ENCODE data around the gene NBAS.

Gene NBAS

GRCh38 chr2:15591373-15591691 is 30.2 kb upstream of the NBAS start:
- DNase-seq (ENCODE audit: low read depth) = no peak

GRCh38 chr2:15588329-15588919 is 27.3 kb upstream of the NBAS start:
- DNase-seq (ENCODE audit: low read depth) = peak; percentile 65

GRCh38 chr2:15584767-15585469 is 23.8 kb upstream of the NBAS start:
- DNase-seq (ENCODE audit: low read depth) = peak; percentile 23

GRCh38 chr2:15584316-15584715 is 23.2 kb upstream of the NBAS start:
- DNase-seq (ENCODE audit: low read depth) = no peak

GRCh38 chr2:15583826-15584225 is 22.7 kb upstream of the NBAS start:
- no peak for DNase-seq (ENCODE audit: low read depth)

GRCh38 chr2:15582710-15583357 is 21.7 kb upstream of the NBAS start:
- peak; percentile 9 for DNase-seq (ENCODE audit: low read depth)

- no peak for DNase-seq (ENCODE audit: low read depth)
Measured at GRCh38 chr2:15580451-15580850, 19.3 kb upstream of the NBAS start.

GRCh38 chr2:15579641-15580040 is 18.5 kb upstream of the NBAS start:
- peak; percentile 7 for DNase-seq (ENCODE audit: low read depth)

- peak; percentile 81 for DNase-seq (ENCODE audit: low read depth)
Measured at GRCh38 chr2:15577071-15577735, 16.1 kb upstream of the NBAS start.

- no peak for DNase-seq (ENCODE audit: low read depth)
Measured at GRCh38 chr2:15571729-15572128, 10.6 kb upstream of the NBAS start.

- no peak for DNase-seq (ENCODE audit: low read depth)
Measured at GRCh38 chr2:15570104-15570503, 9.0 kb upstream of the NBAS start.

GRCh38 chr2:15568874-15569273 is 7.7 kb upstream of the NBAS start:
- no peak for DNase-seq (ENCODE audit: low read depth)

- no peak for DNase-seq (ENCODE audit: low read depth)
Measured at GRCh38 chr2:15566912-15567311, 5.8 kb upstream of the NBAS start.

- DNase-seq (ENCODE audit: low read depth) = no peak
Measured at GRCh38 chr2:15565994-15566671, 5.0 kb upstream of the NBAS start.

GRCh38 chr2:15565392-15565791 is 4.3 kb upstream of the NBAS start:
- no peak for DNase-seq (ENCODE audit: low read depth)

- DNase-seq (ENCODE audit: low read depth) = no peak
Measured at GRCh38 chr2:15563227-15564100, 2.3 kb upstream of the NBAS start.

- no peak for DNase-seq (ENCODE audit: low read depth)
Measured at GRCh38 chr2:15562354-15563031, 1.4 kb upstream of the NBAS start.

- DNase-seq (ENCODE audit: low read depth) = peak; percentile 48
Measured at GRCh38 chr2:15561574-15562344, 625 bp upstream of the NBAS start.

- peak; percentile 47 for DNase-seq (ENCODE audit: low read depth)
Measured at GRCh38 chr2:15560140-15560987, 770 bp downstream of the NBAS start.
